Testis (tissue), 2 donors: ENCODE results near the gene ZNF254.

Source experiments
- CTCF ChIP-seq, 3 experiments: fragments of 450-650 bp in 2 of 3; fragments of 200-600 bp in 1 of 3; sonication (generic) in 1 of 3; IDR thresholded peaks; one replicate each; pipeline ENCODE4 v1.5.1; 2016 to 2019; ENCODE audit warnings: antibody characterized with exemption in 3 of 3, mild to moderate bottlenecking in 2 of 3, moderate library complexity in 1 of 3
- POLR2A ChIP-seq: fragments of 450-650 bp; IDR thresholded peaks from one replicate; pipeline ENCODE4 v1.6.1; 2017; ENCODE audit warnings: antibody characterized with exemption, mild to moderate bottlenecking, moderate library complexity

- no peak for TF ChIP-seq POLR2A
- TF ChIP-seq CTCF (IDR thresholded peaks at IDR 0.05): no peak
Measured at GRCh38 chr19:24048261-24048660, 38.7 kb upstream of the ZNF254 start.
